Left cardiac atrium (tissue), 2 donors: ENCODE measurements around the gene UGT1A1. TPM values are rescaled to one million over a fixed set of nuclear protein-coding genes. Genes with fewer than 3 reads are reported as not detected.

Experiments used
- total RNA-seq, 2 donors: library from RNA; stranded (reverse); fragmentation: NEBNext Ultra II Directional; extraction: Animal tissue kit (Norgen Biotek cat#: 25700); gene quantifications; one replicate each; pipeline ENCODE4 v1.2.1, GENCODE V29; 2021
- donor health status: DM: no; HTN: yes; CAD: no; lungs with severe emphysema.
- donor health status: DM: yes; HTN: yes; CAD: no.

The UGT1A1 gene
- total RNA-seq, 2 donors from 2014 or later: not detected

Other genes with a start within 250 kb of the UGT1A1 start
- 10 to 100 TPM; 14.5 to 17.1 TPM for gene USP40, start 193.5 kb upstream of the UGT1A1 start, total RNA-seq
- gene UGT1A8, start 142.6 kb upstream of the UGT1A1 start, total RNA-seq: not detected
- gene UGT1A10, start 123.8 kb upstream of the UGT1A1 start, total RNA-seq: not detected
- under 1 TPM in 1 of 2 donors, not detected in 1; 0.12 TPM for gene UGT1A9, start 88.4 kb upstream of the UGT1A1 start, total RNA-seq
- not detected for gene UGT1A7, start 78.4 kb upstream of the UGT1A1 start, total RNA-seq
- gene UGT1A6, start 67.4 kb upstream of the UGT1A1 start, total RNA-seq: not detected
- gene UGT1A5, start 47.4 kb upstream of the UGT1A1 start, total RNA-seq: not detected
- gene UGT1A4, start 41.5 kb upstream of the UGT1A1 start, total RNA-seq: not detected
- not detected for gene UGT1A3, start 31.2 kb upstream of the UGT1A1 start, total RNA-seq
- not detected for gene MROH2A, start 18.1 kb downstream of the UGT1A1 start, total RNA-seq
- 1 to 10 TPM in 1 of 2 donors, not detected in 1; 1.1 TPM for gene HJURP, start 94.3 kb downstream of the UGT1A1 start, total RNA-seq
- not detected for gene TRPM8, start 157.1 kb downstream of the UGT1A1 start, total RNA-seq